Jurkat, Clone E6-1 (cell line): ENCODE results near the gene TOX2.

ENCODE experiments used
- DNase-seq: peaks from one replicate; pipeline ENCODE4 v3.0.0-alpha.2; 2011; ENCODE audit warnings: low read depth, low spot score
- H3K4me3 ChIP-seq: 2 replicates; pipeline ENCODE4 v1.5.1; 2011; ENCODE audit warnings: mild to moderate bottlenecking, low read length, control low read depth, moderate library complexity

TOX2 gene

GRCh38 chr20:43953919-43954592 is 39.4 kb downstream of the TOX2 start:
- DNase-seq: peak; percentile 46
- no peak overlapping the region for H3K4me3 ChIP-seq

GRCh38 chr20:43954704-43955061 is 40.0 kb downstream of the TOX2 start:
- H3K4me3 ChIP-seq: no peak overlapping the region
- DNase-seq: no peak

- DNase-seq: peak; percentile 69
- no peak overlapping the region for H3K4me3 ChIP-seq
Measured at GRCh38 chr20:43955062-43955749, 40.6 kb downstream of the TOX2 start.

- no peak overlapping the region for H3K4me3 ChIP-seq
- no peak for DNase-seq
Measured at GRCh38 chr20:43955750-43956191, 41.1 kb downstream of the TOX2 start.

- H3K4me3 ChIP-seq: no peak overlapping the region
- DNase-seq: no peak
Measured at GRCh38 chr20:43957392-43957791, 42.7 kb downstream of the TOX2 start.

- no peak overlapping the region for H3K4me3 ChIP-seq
- DNase-seq: no peak
Measured at GRCh38 chr20:43958626-43959025, 44.0 kb downstream of the TOX2 start.

GRCh38 chr20:43959079-43959919 is 44.6 kb downstream of the TOX2 start:
- peak overlapping the region; percentile 11 for H3K4me3 ChIP-seq
- DNase-seq: peak; percentile 90

GRCh38 chr20:43959920-43960227 is 45.2 kb downstream of the TOX2 start:
- DNase-seq: no peak

GRCh38 chr20:43960231-43960630 is 45.6 kb downstream of the TOX2 start:
- H3K4me3 ChIP-seq: no peak overlapping the region
- DNase-seq: no peak

More at GRCh38 chr20:43959920-43960227, 45.2 kb downstream of the TOX2 start:
- H3K4me3 ChIP-seq: peak overlapping the region; percentile 7; the same call in 1 of the 2 replicates

GRCh38 chr20:43961116-43961515 is 46.5 kb downstream of the TOX2 start:
- no peak for DNase-seq
- H3K4me3 ChIP-seq: no peak overlapping the region

- DNase-seq: no peak
- H3K4me3 ChIP-seq: no peak overlapping the region
Measured at GRCh38 chr20:43961541-43962471, 47.2 kb downstream of the TOX2 start.

- DNase-seq: no peak
- no peak overlapping the region for H3K4me3 ChIP-seq
Measured at GRCh38 chr20:43962530-43962929, 47.9 kb downstream of the TOX2 start.

GRCh38 chr20:43963233-43963632 is 48.6 kb downstream of the TOX2 start:
- no peak overlapping the region for H3K4me3 ChIP-seq
- DNase-seq: no peak

- peak; percentile 98 for DNase-seq
- no peak overlapping the region for H3K4me3 ChIP-seq
Measured at GRCh38 chr20:43963872-43964791, 49.5 kb downstream of the TOX2 start.

- no peak for DNase-seq
Measured at GRCh38 chr20:43968341-43969000, 53.8 kb downstream of the TOX2 start.

GRCh38 chr20:43969028-43969447 is 54.4 kb downstream of the TOX2 start:
- no peak for DNase-seq
- no peak overlapping the region for H3K4me3 ChIP-seq

More at GRCh38 chr20:43968341-43969000, 53.8 kb downstream of the TOX2 start:
- no peak overlapping the region for H3K4me3 ChIP-seq

- no peak for DNase-seq
Measured at GRCh38 chr20:43969501-43970182, 55.0 kb downstream of the TOX2 start.

More at GRCh38 chr20:43969501-43970182, 55.0 kb downstream of the TOX2 start:
- no peak overlapping the region for H3K4me3 ChIP-seq
